ENCODE data around the gene PTGES3. TPM values are rescaled to one million over a fixed set of nuclear protein-coding genes. Genes with fewer than 3 reads are reported as not detected.

PTGES3 gene
- polyA plus RNA-seq, 2 of the 4 experiments (the other 2 are of a cell fraction): 272 to 406 TPM

- no peaks in the 10 kb centered on the region for H3K4me1 ChIP-seq
- DNase-seq (ENCODE audit: low read depth in 1 of 2, low spot score in 1 of 2): no peak
- ATAC-seq: no peak
- no peaks in the 10 kb centered on the region for H3K9me3 ChIP-seq
- ChIA-PET CTCF (no interaction called here), POLR2A (no interaction called here)
- no peak for FAIRE-seq
- no peak overlapping the region for H3K4me3 ChIP-seq
- no peak overlapping the region for H3K27ac ChIP-seq
- H3K4me2 ChIP-seq: no peak overlapping the region
- TF ChIP-seq CBX2 (IDR thresholded peaks at IDR 0.05; ENCODE audit: borderline replicate concordance, low read depth): no peak
- TF ChIP-seq SREBF2 (IDR thresholded peaks at IDR 0.05): no peak
- no peak for TF ChIP-seq HMGXB4 (CRISPR knock-in tag; IDR thresholded peaks at IDR 0.05; ENCODE audit: borderline replicate concordance)
- TF ChIP-seq USF2 (IDR thresholded peaks at IDR 0.05): no peak
- TF ChIP-seq CEBPB (IDR thresholded peaks at IDR 0.05): no peak
- no peak for TF ChIP-seq HOXB13 (CRISPR knock-in tag; IDR thresholded peaks at IDR 0.05; ENCODE audit: low read depth)
- 83% methylated on average over 5 of the region's 5 CpGs for WGBS (ENCODE audit: missing lambda C conversion rate)
Observed at GRCh38 chr12:56694161-56694560, 6.1 kb upstream of the PTGES3 start.

- peak overlapping the region; percentile 83 to 92 for H3K27ac ChIP-seq
- peak overlapping the region; percentile 79 for H3K4me2 ChIP-seq
- CTCF ChIA-PET: interaction anchor here (0.6 to 1.4 kb wide), 3 partner anchors 52 to 436 kb away, joined by 3 to 5 read pairs (median 3); no protein-coding TSS in a partner anchor
- WGBS (ENCODE audit: missing lambda C conversion rate): under 1% methylated on average over 7 of the region's 7 CpGs
- POLR2A ChIA-PET: interaction anchor here (0.7 to 3.5 kb wide), 23 partner anchors 12 to 541 kb away, joined by 3 to 72 read pairs (median 6); partner anchors contain the start of genes ATP5F1B, LRP1, NACA and NEMP1
- DNase-seq (ENCODE audit: low read depth in 1 of 2, low spot score in 1 of 2) (peak in 1 of 2 experiments; percentile 78), FAIRE-seq (no peak), ATAC-seq (peak in 1 of 2 experiments; percentile 71; a peak in 4 of 6 replicates)
- peaks cover 18% of the 10 kb centered on the region; the same call in 2 of the 3 replicates for H3K4me1 ChIP-seq
- H3K4me3 ChIP-seq: peak overlapping the region; percentile 51
- TF ChIP-seq JUN (IDR thresholded peaks at IDR 0.05) (peak in 1 of 2 experiments; percentile 31; a peak in 2 of 5 replicates), CBX8 (IDR thresholded peaks at IDR 0.05) (no peak)
- no peaks in the 10 kb centered on the region for H3K9me3 ChIP-seq
Observed at GRCh38 chr12:56688846-56689109, 694 bp upstream of the PTGES3 start.

GRCh38 chr12:56687223-56688128, 608 bp downstream of the PTGES3 start:
- H3K9me3 ChIP-seq: no peaks in the 10 kb centered on the region
- peaks cover 18% of the 10 kb centered on the region; the same call in 2 of the 3 replicates for H3K4me1 ChIP-seq
- peak overlapping the region; percentile 82 for H3K4me3 ChIP-seq
- peak overlapping the region; percentile 89 for H3K4me2 ChIP-seq
- 2% methylated on average over 44 of the region's 62 CpGs for WGBS (ENCODE audit: missing lambda C conversion rate)
- CTCF ChIA-PET: interaction anchor here (1.1 to 3.0 kb wide), 4 partner anchors 11 to 424 kb away, joined by 3 to 12 read pairs (median 4); partner anchors contain the start of gene STAT6
- H3K27ac ChIP-seq: peak overlapping the region; percentile 97 to 98
- 0 out of 2 replicates have a peak, but pooled peaks have one; percentile 9 for TF ChIP-seq MAX (IDR thresholded peaks at IDR 0.05)
- TF ChIP-seq TFCP2L1 (CRISPR knock-in tag; IDR thresholded peaks at IDR 0.05): 0 out of 2 replicates have a peak, but pooled peaks have one; percentile 7
- no peak for TF ChIP-seq SREBF2 (IDR thresholded peaks at IDR 0.05)
- no peak for TF ChIP-seq BCL3 (IDR thresholded peaks at IDR 0.05)
- TF ChIP-seq GATA3 (IDR thresholded peaks at IDR 0.05; ENCODE audit: borderline replicate concordance): no peak
- peak; percentile 17; the same call in 1 of the 2 replicates for TF ChIP-seq HOXB5 (CRISPR knock-in tag; IDR thresholded peaks at IDR 0.05)
- TF ChIP-seq PHF8 (IDR thresholded peaks at IDR 0.05; ENCODE audit: borderline replicate concordance, low read depth): peak; percentile 74
- TF ChIP-seq EHF (CRISPR knock-in tag; IDR thresholded peaks at IDR 0.05): 0 out of 2 replicates have a peak, but pooled peaks have one; percentile 23
- peak; percentile 25; the same call in 1 of the 2 replicates for TF ChIP-seq BHLHE40 (IDR thresholded peaks at IDR 0.05; ENCODE audit: low read depth, low read length)
- peak; percentile 38; the same call in 1 of the 2 replicates for TF ChIP-seq MYC (IDR thresholded peaks at IDR 0.05; ENCODE audit: borderline replicate concordance, low read length)
- POLR2A ChIA-PET: interaction anchor here (0.5 to 3.5 kb wide), 34 partner anchors 9 to 560 kb away, joined by 3 to 72 read pairs (median 5); partner anchors contain the start of genes ATP5F1B, BAZ2A, LRP1 and NACA
- FAIRE-seq (no peak), ATAC-seq (peak; percentile 9 to 35), DNase-seq (ENCODE audit: low read depth in 1 of 2, low spot score in 1 of 2) (peak; percentile 21 to 58)

Measured in A549 (cell line).